ENCODE data around the gene SETD2.
"Not testable (repeated sequence)": the region's sequence is repeated elsewhere in the genome, so short reads cannot be mapped to it uniquely, and the experiment has no call there.

SETD2 gene

DNA sequence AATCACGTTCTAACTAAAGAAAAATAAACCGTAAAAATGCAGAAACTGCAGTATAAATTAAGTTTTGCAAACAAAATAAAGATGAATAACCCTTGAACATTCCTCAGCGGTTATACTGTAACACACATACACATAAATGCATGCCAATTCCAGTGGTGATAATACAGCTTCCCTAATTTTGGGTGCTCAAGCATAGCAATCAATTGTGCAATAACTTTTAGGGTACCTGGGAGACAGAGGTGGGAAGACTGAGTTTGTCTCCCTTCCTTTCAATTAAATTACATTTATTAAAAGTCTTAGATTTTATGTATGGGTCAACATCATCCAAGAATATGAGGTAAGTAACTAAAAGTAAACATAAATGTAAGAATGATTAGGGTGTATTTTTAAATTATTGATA lies 71.8 kb downstream of the SETD2 start:
- no peak for DNase-seq

GRCh38 chr3:47089630-47090029 lies 74.3 kb downstream of the SETD2 start:
- DNase-seq = no peak

DNA sequence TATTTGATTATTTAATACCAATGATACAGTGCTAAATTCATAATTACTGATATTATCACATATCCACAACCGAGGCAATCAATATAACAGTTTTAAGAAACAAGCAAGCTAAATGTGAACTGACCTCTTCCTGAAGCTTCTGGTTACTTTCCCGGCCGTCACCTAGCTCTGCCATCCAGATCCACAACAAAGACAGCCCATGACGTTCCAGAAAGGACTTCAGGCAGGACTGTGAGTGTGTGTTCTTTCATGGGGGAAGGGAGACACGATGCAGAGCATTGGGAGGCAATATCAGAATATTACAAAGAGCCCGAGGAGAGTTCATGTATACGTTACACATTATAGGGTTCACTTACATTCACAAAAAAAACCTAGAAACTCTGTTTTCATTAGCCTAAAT lies 77.8 kb downstream of the SETD2 start:
- DNase-seq = no peak

GRCh38 chr3:47083786-47084185 lies 80.1 kb downstream of the SETD2 start:
- DNase-seq = no peak

- DNase-seq = no peak
Observed at GRCh38 chr3:47082519-47082918, 81.4 kb downstream of the SETD2 start.

DNA sequence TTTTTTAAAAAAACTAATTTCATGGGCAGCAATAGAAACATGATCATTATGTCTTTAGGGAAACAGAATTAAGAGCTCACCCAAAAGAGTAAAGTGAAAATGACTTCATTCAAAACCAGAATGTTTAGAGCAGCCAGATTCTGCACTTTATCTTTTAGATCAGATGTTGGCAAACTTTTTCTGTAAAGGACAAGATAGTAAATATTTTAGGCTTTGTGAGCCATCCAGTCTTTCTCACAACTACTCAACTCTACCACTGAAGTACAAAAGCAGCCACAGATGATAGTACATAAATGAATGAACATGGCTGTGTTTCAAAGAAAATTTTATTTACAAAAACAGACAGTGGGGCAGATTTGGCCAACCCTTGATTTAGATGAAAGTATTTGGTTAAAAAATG lies 84.5 kb downstream of the SETD2 start:
- no peak for DNase-seq

DNA sequence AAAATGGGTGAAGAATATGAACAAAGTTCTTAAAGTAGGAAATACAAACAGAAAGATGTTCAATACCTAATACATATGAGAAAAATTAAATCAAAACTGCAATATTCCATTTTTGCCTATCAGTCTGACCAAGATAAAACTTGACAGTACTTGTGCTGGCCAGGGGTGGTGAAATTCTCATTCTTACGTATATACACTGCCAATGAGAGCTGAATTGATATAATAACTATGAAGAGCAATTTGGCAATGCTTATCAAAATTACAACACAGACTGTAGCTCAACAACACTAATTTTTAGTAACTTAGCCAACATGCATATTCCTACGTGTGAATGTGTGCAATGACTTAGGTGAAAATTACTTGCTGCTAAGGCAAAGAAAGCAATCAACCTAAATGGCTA lies 90.2 kb downstream of the SETD2 start:
- DNase-seq = no peak

GRCh38 chr3:47070770-47071169 lies 93.1 kb downstream of the SETD2 start:
- DNase-seq = no peak

- DNase-seq = not testable (repeated sequence)
Observed at GRCh38 chr3:47066259-47066658, 97.7 kb downstream of the SETD2 start.

GRCh38 chr3:47065681-47066080 lies 98.2 kb downstream of the SETD2 start:
- DNase-seq = no peak

DNA sequence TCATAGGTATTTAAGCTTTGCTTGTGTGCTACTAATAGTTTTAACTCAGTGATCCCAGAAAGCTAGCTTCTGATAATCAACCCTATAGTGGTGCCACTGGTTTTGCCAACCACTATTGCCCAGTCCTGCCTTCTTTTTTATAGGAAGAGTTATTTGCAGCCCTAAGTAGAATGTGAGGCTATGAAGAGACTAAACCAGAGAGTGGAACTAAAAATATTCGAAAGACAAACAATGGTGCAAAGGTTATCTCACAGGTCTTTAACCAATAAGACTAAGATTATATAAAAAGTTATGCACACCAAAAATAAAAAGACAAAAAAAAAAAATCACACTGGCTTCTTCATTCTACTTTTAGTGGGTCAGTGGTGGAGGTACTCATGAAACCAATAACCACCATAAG lies 98.9 kb downstream of the SETD2 start:
- no peak for DNase-seq

- DNase-seq = no peak
Observed at GRCh38 chr3:47057212-47057671, 106.7 kb downstream of the SETD2 start.

DNA sequence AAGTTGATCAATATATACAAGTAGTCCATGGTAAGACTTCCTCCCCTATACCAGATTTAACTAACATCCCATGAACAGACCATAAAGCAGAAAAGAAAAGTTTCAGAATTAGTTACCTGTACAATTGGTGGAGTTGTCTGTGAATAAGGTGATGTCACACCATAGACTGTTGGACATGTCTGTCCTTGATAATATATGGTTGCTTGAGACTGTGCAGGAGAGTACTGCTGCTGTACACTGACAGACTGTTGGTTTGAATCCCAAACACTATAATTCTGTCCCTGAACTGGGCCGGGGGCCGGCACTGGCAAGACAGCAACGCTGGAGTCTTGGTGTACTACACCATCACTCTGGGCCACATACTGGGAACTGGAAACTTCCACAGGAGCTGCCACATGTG lies 107.2 kb downstream of the SETD2 start:
- DNase-seq = no peak

DNA sequence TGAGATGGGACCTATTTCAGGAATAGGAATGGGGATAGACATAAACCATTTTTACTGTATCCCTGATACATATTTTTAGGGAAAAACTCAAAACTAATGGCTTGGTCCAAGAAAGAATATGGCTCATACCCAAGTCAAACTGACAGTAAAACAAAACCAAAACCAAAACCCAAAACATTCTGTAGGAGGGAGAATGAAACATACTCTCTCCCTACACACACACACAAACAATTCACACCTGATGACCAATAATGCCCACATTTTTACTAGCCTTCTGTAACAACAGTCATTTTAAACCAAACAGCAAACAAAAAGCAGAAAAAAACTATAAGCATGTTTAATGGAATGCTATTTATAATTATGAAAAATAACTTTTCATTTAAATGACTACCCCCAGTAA lies 109.5 kb downstream of the SETD2 start:
- no peak for DNase-seq

DNA sequence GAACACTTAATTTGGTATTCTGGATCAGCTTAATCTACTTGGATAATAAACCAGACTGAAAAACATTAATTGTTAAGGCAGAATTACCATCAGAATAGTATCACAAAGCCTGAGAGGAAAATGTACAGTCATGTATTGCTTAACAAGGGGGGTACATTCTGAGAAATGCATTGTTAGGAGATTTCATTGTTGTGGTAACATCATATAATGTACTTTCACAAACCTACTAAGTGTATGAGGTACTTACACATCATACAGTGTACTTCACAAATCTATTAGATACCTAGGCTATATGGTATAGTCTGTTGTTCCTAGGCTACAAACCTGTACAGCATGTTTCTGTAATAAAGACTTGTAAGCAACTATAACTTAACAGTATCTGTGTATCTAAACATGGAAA lies 116.2 kb downstream of the SETD2 start:
- no peak for DNase-seq

DNA sequence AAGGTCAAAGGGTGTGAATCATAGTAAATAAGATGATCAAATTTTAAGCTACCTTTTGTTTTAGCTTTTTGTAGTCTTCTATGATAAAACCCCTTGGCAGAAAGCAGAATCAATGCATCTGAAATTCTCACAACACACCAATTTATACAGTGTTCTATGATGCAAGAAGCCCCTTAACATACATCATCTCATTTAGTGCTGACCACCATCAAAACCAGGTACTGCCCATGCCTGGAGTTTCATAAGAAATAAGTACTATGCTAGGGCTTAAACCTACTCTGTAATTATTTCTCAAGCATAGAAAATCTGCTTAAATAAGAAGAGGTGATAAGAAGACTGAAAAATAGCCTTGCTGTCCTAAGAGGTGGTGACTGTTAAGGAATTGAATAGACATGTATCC lies 116.8 kb downstream of the SETD2 start:
- no peak for DNase-seq

DNA sequence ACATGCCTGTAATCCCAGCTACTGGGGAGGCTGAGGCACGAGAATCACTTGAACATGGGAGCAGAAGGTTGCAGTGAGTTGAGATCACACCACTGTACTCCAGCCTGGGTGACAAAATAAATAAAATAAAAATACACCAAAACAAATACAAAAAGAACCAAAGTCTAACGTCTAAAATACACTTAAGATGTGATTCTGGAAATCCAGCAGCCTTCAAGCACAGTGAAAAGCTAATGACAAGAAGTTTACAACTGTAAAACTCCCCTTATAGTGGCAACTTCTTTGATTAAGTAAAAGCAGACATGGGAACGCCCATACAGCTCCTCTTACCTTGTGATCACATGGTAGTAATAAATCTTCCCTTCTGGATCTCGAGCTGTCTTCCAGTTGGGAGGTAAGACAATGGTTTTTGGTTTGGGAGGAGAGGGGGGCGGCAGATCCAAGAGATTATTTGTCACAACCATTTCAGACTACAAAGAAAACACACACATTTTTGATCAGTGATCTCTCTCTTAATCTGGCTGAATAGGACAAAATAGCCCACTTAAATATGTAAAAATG lies 121.6 kb downstream of the SETD2 start:
- no peak for DNase-seq

DNA sequence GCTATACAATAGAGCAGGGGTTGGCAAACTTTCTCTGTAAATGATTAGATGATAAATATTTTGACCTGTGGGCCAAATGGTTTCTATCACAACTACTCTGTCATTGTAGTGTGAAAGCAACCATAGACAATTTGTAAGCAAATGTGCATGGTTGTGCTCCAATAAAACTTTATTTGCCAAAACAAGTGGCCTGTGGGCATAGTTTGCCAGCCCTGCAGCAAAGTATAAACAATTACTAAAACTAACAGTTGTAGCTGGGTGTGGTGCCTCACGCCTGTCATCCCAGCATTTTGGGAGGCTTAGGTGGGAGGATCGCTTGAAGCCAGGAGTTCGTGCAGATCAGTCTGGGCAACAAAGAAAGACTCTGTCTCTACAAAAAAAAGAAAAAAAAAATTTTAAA lies 122.8 kb downstream of the SETD2 start:
- no peak for DNase-seq

DNA sequence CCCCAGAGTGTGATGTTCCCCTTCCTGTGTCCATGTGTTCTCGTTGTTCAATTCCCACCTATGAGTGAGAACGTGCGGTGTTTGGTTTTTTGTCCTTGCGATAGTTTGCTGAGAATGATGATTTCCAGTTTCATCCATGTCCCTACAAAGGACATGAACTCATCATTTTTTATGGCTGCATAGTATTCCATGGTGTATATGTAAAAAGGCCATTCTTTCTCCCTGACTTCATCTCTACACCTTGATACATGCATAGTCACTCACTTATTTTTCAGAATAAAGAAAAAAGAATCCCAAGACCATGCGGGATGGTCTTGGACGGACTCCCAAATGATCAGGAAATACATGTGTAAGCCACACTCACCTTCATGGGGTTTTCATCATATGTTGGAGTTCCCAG lies 126.6 kb downstream of the SETD2 start:
- not testable (repeated sequence) for DNase-seq

GRCh38 chr3:47036145-47036544 lies 127.8 kb downstream of the SETD2 start:
- DNase-seq = no peak

GRCh38 chr3:47035645-47036044 lies 128.3 kb downstream of the SETD2 start:
- DNase-seq = no peak

- no peak for DNase-seq
Observed at GRCh38 chr3:47034868-47035489, 128.9 kb downstream of the SETD2 start.

- DNase-seq = not testable (repeated sequence)
Observed at GRCh38 chr3:47031041-47031440, 132.9 kb downstream of the SETD2 start.

GRCh38 chr3:47028667-47029066 lies 135.2 kb downstream of the SETD2 start:
- DNase-seq = no peak

DNA sequence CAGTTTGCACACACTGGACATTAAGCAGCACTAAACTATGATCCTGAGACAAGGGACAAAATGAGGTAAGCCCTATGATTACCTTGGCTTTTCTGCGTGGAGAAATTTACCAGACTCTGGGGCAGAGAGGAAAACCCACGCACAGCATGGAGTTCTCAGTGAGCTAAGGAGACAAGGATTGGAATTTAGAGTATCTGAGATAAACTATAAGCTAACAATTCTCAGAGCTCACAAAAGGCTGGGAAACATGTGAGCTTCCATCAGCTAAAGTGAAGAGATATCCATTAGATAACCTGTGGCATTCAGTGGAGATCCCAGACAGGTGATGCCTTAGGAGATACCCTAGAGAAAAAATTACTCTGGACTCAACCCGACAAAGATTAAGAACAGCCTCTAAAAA lies 135.8 kb downstream of the SETD2 start:
- no peak for DNase-seq

Data from NCI-H774 (cell line).